GM18858 (cell line): ENCODE results near the gene SLC35F6.

Experiments used
- ATAC-seq: cut with Tn5 transposase; IDR thresholded peaks from one replicate; pipeline ENCODE4 v1.9.1; 2021; ENCODE audit not compliant: unreplicated experiment

Gene SLC35F6

GRCh38 chr2:26764078-26764887 is at the start of gene SLC35F6:
TSS of gene SLC35F6 (plus strand) at chr2:26764284. CDS start at chr2:26764350, 66 bp downstream.
- peak; percentile 79 for ATAC-seq

- no peak for ATAC-seq
Observed at GRCh38 chr2:26715528-26716270, 48.4 kb upstream of the SLC35F6 start.

- no peak for ATAC-seq
Observed at GRCh38 chr2:26716340-26716739, 47.7 kb upstream of the SLC35F6 start.

GRCh38 chr2:26716769-26717168 is 47.3 kb upstream of the SLC35F6 start:
- no peak for ATAC-seq

GRCh38 chr2:26717362-26717761 is 46.7 kb upstream of the SLC35F6 start:
- no peak for ATAC-seq

GRCh38 chr2:26718949-26719686 is 45.0 kb upstream of the SLC35F6 start:
- ATAC-seq = no peak

- ATAC-seq = no peak
Observed at GRCh38 chr2:26720322-26721114, 43.6 kb upstream of the SLC35F6 start.

GRCh38 chr2:26721115-26722032 is 42.7 kb upstream of the SLC35F6 start:
- no peak for ATAC-seq

- ATAC-seq = no peak
Observed at GRCh38 chr2:26722328-26722727, 41.8 kb upstream of the SLC35F6 start.

GRCh38 chr2:26722911-26723310 is 41.2 kb upstream of the SLC35F6 start:
- ATAC-seq = no peak

GRCh38 chr2:26723475-26723874 is 40.6 kb upstream of the SLC35F6 start:
- no peak for ATAC-seq

GRCh38 chr2:26723991-26724750 is 39.9 kb upstream of the SLC35F6 start:
- ATAC-seq = no peak

GRCh38 chr2:26724784-26725520 is 39.1 kb upstream of the SLC35F6 start:
- no peak for ATAC-seq

GRCh38 chr2:26725521-26725820 is 38.6 kb upstream of the SLC35F6 start:
- no peak for ATAC-seq

GRCh38 chr2:26726228-26726627 is 37.9 kb upstream of the SLC35F6 start:
- ATAC-seq = no peak

GRCh38 chr2:26727641-26728561 is 36.2 kb upstream of the SLC35F6 start:
- ATAC-seq = no peak

GRCh38 chr2:26729311-26729710 is 34.8 kb upstream of the SLC35F6 start:
- no peak for ATAC-seq
